GM21528 (cell line): ENCODE measurements around the gene HS3ST1.
A peak's percentile ranks its signal among the peaks of the same experiment; 100 is the strongest.

ENCODE experiments used
- ATAC-seq: cut with Tn5 transposase; IDR thresholded peaks from one replicate; pipeline ENCODE4 v1.9.1; 2021; ENCODE audit warnings: mild to moderate bottlenecking, moderate library complexity; ENCODE audit not compliant: unreplicated experiment, low FRiP score

HS3ST1 gene

DNA sequence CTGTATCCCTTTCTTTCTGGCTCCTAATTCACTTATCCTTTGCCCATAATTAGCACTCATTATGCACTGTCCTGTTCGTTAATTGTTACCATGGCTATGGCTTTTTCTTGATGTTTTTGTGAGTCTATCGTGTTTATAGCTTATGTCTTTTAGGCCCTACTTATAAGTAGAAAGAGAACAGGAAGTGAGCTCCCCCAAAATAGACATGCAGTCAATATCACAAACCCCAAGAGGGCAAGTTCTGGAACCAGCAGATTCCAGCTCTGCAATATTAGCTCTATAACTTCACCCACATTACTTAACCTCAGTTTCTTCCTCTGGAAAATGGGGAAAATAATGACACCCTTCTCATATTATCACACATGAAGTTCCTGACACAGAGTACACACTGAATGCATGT is 7.4 kb upstream of the HS3ST1 start:
- peak; percentile 59 for ATAC-seq

DNA sequence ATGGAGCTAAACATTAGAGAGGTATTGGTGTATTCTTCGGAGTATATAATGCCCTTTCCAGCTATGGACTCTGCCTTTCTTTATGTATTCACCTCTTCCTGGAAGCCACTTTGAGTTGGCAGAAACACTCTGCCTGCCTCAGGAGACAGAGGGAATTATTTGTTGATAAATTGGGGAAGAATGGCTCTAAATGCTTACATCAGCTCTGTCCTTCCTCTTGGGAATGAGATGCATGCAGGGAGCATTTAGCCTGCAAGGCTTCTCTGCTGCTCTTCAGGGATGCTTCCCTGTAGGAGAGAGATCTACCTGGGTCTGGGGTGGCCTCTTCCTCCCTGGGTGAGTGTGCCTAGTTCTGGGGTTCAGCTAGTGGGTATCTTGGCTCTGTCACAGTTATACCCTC is 6.9 kb upstream of the HS3ST1 start:
- ATAC-seq: peak; percentile 10

DNA sequence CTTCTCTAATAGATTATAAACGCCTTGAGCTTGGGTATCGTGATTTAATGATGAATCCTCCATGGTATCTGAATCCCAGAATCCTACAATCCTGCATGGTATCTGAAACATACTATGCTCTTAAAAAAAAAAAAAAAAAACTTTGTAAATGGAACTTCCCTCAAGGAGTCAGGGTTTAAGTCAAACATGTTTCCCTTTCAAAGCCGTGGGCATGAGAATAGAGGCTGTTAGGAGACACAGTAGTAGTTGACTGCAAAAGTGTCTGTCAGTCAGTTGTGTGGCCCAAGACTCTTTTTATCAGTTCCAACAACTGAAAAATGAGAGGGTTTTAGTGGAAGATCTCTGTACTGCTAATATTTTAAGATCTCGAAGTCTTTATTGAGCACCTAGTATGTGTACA is 2.4 kb upstream of the HS3ST1 start:
- ATAC-seq: no peak

DNA sequence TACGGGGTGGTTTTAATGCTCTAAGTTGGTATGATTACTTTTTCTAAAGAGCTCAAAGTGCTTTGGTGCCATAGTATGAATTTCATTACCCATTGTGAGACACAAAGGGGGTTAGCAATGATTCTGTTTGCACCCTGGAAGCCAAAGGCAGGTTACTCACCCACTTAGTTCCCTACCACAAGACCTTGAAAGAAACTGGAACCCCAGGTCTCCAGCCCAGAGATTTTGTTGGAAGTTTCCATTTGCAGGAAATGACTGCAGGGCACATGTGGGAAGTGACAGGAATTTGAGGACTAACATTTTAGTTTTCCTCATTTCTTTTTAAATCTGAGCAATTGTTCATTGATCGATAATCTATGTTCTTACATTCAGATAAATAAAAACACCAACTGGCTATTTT is 1.8 kb upstream of the HS3ST1 start:
- no peak for ATAC-seq

DNA sequence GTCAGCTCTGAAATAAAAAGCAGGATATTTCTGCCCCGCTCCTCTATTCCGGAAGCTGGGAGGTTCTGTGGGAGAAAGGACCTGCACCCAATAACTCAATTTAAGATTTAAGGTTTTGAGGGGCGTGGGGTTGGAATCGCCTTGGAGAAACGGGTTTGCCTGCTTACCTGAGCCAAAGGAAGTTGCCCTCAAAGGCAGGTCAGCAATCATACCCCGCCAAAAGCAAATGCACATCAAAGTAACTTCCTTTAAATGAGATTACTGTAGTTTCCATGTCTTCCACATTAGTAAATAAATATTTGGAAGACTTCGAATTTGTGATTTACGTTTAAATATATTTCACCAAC is 978 bp upstream of the HS3ST1 start:
- no peak for ATAC-seq

DNA sequence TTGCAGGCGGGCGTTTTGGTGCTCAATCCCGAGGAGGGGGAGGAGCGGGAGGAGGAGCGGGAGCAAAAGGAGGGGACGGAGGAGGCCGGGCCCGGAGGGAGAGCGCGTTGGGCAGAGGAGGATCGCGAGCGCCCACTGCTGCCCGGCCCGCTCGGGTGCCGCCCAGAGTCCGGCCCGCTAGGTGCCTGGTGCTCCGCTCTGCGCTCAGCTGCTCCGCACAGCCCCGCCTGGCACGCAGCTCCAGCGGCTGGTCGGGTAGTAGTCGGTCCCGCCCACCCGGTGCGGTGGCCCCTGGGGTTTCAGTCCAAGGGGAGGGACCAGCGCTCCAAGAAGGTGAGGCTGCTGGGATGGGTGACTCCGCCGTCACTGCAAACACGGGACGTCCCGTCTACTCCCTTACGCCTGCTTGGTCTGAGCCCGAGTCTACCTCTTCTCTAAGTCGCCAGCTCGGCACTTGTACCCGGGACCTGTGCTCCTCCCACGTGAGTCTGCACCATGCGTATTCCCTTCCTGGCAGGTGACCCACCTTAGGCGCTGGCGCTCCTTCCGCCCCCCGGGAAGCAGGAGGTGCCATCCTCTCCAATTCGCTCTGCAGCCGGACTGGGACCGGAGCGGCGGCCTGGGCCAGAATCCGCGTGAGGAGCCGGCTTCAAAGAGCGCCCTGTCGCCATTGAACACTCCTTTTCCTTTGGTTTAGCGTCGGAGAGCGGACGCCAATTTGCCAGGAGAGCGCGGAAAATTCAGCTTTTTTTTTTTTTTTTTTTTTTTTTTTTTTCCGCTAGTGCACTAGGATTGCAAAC is 405 bp upstream of the HS3ST1 start:
- peak; percentile 77 for ATAC-seq

DNA sequence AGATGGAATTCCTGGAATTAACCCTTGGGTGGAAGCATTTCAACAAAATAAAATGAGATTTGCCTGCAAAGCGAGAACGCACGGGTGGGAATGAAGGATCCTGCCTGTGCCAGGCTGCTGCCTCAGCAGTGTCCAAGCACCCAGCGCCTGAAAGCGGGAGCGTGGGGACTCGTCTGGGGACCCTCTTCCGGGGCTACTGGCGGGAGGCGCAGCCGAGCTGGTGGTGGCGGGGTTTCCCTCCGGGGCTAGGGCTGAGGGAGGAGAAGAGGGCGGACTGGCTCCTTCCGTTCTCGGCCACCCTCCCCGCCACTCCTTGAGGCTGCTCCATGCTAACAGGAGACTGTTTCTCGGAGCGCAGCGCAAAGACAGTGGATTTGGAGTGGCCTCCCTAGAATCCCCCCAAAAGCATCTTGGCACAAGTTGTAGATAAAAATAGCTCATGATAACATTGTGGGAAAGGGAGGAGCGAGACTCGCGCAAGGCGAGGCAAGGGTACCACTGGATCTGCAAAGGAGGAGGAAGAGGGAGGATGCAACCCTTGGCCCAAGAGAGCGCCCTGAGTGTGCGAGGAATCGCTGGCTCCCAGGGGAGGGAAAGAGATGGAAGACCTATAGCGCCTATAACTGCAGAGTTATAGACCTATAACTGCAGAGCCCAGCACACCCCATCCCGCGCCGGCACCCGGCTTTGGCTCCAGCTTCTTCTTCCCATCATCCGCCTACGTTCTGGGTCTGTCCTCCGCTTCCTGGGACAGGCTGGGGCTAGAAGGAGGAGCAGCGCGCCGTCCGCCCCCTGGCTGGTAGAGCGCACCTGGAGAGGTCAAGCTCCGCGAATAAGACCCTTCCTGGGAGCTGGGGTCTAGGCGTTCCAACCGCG is 1.3 kb downstream of the HS3ST1 start:
- no peak for ATAC-seq

DNA sequence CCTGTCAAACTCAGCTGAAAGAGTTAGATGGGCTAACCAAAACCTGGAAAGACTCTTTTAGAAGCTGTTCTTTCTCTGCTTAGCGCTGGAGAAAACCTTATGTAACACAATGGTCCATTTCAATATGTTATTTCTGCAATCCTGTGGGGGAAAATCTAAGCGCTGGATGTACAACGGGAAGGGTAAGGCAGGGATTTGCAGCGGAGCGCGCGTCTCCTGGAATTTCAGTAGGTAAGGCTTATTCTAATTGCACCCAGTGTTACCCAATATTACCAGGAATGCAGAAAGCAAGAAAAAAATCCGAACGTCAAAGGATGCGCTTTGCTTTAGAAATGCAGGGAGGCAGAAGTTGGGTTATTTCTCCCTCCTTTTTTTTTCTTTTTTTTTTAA is 2.0 kb downstream of the HS3ST1 start:
- ATAC-seq: no peak

DNA sequence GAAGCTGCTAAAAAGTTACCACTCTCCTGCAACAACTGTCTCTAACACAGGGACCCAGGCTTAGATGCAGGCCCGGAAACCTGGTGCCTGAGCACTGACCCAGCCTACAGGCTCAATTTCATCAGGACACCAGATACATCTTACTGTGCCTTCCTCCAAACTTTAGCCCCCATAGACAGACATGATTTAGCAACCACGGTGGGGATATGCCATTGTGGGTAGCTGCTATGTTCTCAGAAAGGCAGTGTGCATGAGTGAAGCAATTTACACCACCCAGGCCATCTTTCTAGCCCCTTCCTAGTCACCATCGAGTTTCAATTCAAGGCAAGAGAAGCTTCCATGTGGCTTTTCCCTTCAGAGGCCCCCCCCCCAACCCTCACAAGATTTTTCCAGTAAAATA is 2.7 kb downstream of the HS3ST1 start:
- no peak for ATAC-seq

DNA sequence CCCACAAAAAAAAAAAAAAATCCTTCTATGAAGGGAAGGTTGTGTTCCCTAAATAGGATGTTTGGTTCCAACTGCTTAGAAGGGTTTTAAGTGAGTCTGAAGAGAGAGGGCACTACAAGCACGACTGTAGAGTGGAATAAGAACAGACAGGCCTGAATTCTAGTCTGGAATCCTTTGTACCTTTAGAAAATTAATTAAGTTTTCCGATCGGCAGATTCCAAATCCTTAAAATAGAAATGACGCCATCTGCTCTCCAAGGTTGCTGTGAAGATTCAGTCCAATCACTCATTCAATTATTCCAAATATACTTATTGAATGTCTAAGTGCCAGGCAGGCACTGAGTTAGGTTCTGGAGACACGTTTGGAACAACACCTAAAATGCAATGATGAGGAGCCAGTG is 3.8 kb downstream of the HS3ST1 start:
- no peak for ATAC-seq

DNA sequence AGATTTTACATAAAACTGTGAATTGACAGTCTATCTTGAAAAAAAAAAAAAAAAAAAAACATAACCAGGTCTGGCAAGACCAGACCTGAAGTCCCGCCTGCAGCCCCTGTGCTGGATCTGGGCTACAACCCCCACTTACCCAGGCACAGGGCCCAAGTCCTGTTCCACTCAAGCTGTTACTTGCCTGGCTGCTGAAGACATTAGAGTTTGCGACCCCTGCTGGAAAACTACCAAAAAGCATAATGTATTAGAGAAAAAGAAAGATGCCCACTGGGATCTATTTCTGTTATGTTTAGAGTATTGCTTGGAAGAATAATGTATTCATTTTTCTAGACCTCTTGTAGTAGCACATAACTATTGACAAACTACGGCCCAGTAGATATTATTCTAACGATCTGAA is 4.7 kb downstream of the HS3ST1 start:
- ATAC-seq: peak; percentile 44

DNA sequence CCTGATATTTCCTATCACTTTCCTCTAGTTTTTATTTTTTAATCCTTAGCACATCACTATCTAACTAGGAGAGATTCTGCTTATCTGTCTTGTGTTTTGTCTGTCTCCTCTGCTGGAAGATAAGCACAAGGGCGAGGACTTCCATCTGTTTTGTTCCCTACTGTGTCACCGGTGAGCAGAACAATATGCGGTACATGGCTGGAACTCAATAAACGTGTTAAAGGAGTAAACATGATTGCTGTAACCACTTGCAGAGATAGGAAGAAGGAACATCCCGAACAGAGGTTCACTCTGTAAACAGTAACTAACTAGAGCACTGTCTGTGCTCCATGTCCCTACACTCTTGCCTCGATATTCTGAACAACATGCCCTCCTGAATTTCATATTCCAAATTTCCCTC is 5.2 kb downstream of the HS3ST1 start:
- ATAC-seq: no peak

DNA sequence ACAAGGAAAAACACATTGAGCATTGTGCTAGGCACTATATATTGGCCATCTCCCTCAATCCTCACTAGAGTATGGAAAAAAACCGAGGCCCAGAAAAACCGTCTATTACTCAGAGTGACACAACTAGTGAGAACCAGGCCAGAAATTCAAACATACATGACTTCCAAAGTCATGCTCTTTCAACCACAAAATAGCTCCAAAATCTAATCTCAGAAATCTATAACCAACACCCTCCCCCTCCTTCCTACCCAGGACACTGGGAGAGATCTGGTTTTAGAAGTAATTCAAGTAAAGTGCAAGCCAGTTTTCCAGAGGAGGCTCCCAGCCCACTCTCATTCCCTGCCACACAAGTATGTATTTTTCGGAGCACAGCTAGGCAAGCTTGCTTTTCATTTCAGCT is 7.6 kb downstream of the HS3ST1 start:
- no peak for ATAC-seq

DNA sequence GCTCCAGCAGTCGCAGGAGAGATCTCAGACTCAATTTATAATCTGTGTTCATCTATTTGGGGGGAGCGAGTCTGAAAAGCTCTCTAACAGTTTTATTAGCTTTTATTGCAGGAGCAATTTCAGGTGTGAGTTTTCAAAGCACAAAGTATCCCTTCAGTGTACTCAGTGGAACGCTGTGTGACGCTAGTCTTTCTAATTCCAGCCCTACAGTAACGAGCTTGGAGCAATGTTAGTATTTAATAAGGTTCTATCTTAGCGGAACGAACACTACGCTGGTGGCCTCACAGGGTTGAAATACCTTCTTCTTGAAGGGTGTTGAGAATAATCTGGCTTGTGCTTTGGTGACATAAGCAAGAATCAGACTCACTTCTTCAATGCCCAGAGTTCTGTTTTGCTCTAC is 8.4 kb downstream of the HS3ST1 start:
- no peak for ATAC-seq

DNA sequence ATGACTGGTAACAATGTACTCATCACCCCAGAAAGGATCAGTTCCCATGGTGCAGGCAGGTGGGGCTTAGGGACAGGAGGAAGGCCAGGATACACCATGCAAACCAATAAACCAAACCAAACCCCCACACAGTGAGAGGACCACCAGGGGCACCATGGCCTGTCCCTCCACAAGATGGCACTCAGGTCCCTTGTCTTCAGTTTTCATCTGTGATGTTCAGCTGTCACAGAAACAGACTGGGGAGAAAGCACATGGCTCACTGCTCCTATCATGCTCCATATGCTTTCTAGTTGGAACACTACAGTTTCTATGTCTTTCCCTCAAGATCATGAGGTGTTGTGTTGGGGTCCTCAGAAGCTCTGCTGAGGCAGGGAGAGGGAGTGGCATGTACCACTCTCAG is 10.1 kb downstream of the HS3ST1 start:
- ATAC-seq: no peak

DNA sequence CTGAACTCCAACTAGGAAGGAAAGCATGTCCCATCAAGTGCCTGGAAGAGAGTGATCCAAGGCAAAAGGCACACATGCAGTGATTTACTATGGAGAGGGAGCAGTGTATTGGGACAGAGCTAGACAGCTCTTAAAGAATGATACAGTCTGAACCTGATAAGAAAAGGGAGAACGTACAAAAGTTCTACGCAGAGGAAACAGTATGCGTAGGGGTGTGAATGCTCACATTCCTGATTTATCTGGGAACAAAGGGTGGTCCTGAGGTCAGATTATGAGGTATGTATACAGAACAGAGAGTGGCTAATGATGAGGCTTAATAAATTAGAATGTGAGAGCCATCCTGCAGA is 12.0 kb downstream of the HS3ST1 start:
- ATAC-seq: no peak

DNA sequence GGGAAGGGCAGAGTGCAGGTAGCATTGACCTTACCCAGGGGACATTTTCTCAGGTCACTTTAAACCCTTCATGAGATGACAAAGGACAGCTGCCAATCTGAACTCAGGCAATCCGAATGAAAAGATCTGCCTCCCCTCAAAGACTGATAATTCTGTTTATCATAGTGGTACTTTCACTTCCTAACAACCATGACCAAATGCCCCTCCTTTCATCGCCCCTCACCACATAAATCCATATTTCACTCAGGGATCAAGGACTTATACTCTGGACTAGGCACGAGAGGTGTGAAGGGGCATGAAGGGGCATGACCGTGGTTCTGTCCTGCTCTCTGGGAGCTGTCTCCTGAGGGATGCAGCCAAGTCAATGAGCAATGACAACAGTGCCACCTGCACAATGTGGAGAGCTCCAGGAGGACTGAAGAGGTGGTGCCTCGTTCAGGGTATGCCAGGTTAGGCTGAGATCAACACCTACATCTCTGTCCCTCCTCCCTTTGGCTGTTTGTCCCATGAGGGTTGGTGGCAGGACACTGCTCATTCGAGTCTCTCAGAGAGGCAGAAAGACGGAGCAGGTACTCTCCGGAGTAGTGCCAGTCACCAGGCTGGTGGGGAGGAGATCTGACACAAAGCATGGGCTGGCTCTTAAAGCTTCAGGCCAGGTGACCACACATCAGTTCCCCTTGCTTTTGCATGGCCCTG is 12.5 kb downstream of the HS3ST1 start:
- peak; percentile 38 for ATAC-seq

DNA sequence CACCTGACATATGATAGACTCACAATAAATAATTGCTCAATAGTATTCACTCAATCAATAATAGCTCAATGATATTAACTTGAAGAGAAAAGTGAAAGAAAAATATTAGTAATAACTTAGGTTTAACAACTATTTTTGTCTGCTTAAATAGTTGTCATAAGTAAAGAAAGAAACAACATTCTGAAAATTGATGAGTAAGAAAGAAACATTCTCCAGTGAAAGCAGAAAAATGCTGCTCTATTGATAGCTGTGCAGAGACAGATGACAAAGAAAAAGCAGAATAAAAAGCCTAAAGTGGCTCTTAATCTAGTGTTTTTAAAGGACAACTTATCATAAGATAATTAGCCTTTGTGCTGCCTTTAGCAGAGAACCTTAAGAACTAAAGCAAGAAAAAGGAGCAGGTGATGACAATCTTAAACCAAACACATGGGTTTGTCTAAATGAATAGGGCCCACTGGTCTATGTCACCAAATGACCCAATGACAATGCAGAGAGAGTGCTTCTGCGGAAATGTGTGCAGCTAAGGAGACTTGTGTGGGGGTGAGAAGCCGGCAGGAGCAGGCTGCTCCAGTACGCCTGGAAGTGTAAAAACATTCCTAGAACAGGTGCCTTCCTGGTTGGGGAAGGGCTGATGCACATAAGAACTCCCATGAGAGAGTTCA is 13.2 kb downstream of the HS3ST1 start:
- ATAC-seq: peak; percentile 72

DNA sequence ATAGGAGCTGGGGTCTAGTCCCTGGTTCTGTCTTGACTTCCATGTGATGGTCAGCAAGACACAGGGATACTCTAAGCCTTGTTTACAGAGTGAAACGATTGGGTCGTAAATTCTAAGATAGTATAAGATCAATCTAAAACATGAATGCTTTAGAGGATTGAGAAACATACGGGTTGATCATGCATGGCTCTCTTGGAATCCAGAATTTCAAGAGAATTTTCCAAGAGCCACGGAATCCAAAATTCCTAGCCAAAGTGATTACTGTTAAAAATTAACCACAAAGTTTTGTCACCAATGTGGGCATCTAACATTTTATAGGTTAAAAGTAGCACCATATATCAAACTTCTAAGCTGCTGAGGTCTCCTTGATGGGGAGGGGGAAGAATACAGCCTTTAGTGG is 16.5 kb downstream of the HS3ST1 start:
- ATAC-seq: no peak

DNA sequence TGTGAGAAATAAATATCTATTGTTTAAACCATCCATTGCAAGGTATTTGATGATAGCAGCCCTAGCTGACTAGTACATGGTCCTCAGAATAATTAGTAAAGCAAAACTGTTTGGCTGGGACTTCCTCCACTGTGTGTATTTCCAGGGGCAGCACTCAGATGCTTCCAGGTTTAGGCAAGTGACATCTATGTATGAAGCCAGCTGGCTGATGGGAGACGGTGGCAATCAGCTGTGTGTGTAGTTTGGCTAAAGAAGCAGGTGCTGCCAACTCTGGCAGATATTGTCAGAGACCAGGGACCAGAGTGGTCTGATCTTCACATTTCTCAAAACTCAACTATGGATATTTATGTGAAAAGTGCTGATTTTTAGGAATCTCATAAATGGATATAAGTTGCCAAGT is 19.1 kb downstream of the HS3ST1 start:
- no peak for ATAC-seq
